ENCODE results near the gene IFNAR2.

IFNAR2 gene

GRCh38 chr21:33230545-33231324, 997 bp downstream of the IFNAR2 start:
- TF ChIP-seq POLR2AphosphoS5 (IDR thresholded peaks at IDR 0.05; ENCODE audit: low read depth, low read length) (no peak), FOXP2 (optimal IDR thresholded peaks at IDR 0.05; ENCODE audit: borderline replicate concordance, extremely low read depth, extremely low read length, insufficient read depth) (no peak), SIN3A (IDR thresholded peaks at IDR 0.05; ENCODE audit: borderline replicate concordance, insufficient read depth, low read length) (no peak; the same call in 1 of the 2 replicates), TAF1 (IDR thresholded peaks at IDR 0.05; ENCODE audit: borderline replicate concordance, insufficient read depth, low read length) (no peak), REST (IDR thresholded peaks at IDR 0.05; ENCODE audit: insufficient read depth in 1 of 2, low read depth in 2 of 2, low read length in 2 of 2) (no peak)

DNA sequence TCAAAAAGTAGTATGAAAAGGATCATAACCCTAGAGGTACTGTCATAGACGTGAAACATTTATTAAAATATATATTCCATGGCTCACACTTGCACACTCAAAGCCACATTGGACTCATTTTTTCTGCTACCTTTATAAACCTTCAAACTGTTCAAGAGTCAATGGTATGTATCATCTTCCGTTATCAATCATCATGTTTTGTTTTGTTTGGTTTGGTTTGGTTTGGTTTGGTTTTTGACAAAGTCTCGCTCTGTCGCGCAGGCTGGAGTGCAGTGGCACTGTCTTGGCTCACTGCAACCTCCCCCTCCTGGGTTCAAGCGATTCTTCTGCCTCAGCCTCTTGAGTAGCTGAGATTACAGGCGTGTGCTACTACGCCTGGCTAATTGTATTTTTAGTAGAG, 1.8 kb downstream of the IFNAR2 start:
- TF ChIP-seq POLR2AphosphoS5 (IDR thresholded peaks at IDR 0.05; ENCODE audit: low read depth, low read length): no peak
- no peak for TF ChIP-seq REST (IDR thresholded peaks at IDR 0.05; ENCODE audit: insufficient read depth in 1 of 2, low read depth in 2 of 2, low read length in 2 of 2)
- no peak for TF ChIP-seq SIN3A (IDR thresholded peaks at IDR 0.05; ENCODE audit: borderline replicate concordance, insufficient read depth, low read length)
- TF ChIP-seq TAF1 (IDR thresholded peaks at IDR 0.05; ENCODE audit: borderline replicate concordance, insufficient read depth, low read length): no peak
- no peak for TF ChIP-seq FOXP2 (optimal IDR thresholded peaks at IDR 0.05; ENCODE audit: borderline replicate concordance, extremely low read depth, extremely low read length, insufficient read depth)

- no peak for TF ChIP-seq SIN3A (IDR thresholded peaks at IDR 0.05; ENCODE audit: borderline replicate concordance, insufficient read depth, low read length)
- TF ChIP-seq FOXP2 (optimal IDR thresholded peaks at IDR 0.05; ENCODE audit: borderline replicate concordance, extremely low read depth, extremely low read length, insufficient read depth): no peak
- TF ChIP-seq TAF1 (IDR thresholded peaks at IDR 0.05; ENCODE audit: borderline replicate concordance, insufficient read depth, low read length): no peak
- no peak for TF ChIP-seq REST (IDR thresholded peaks at IDR 0.05; ENCODE audit: insufficient read depth in 1 of 2, low read depth in 2 of 2, low read length in 2 of 2)
- TF ChIP-seq POLR2AphosphoS5 (IDR thresholded peaks at IDR 0.05; ENCODE audit: low read depth, low read length): no peak
Measured at GRCh38 chr21:33232291-33233034, 2.7 kb downstream of the IFNAR2 start.

- TF ChIP-seq FOXP2 (optimal IDR thresholded peaks at IDR 0.05; ENCODE audit: borderline replicate concordance, extremely low read depth, extremely low read length, insufficient read depth) (no peak), TAF1 (IDR thresholded peaks at IDR 0.05; ENCODE audit: borderline replicate concordance, insufficient read depth, low read length) (no peak), REST (IDR thresholded peaks at IDR 0.05; ENCODE audit: insufficient read depth in 1 of 2, low read depth in 2 of 2, low read length in 2 of 2) (no peak), POLR2AphosphoS5 (IDR thresholded peaks at IDR 0.05; ENCODE audit: low read depth, low read length) (no peak), SIN3A (IDR thresholded peaks at IDR 0.05; ENCODE audit: borderline replicate concordance, insufficient read depth, low read length) (no peak)
Measured at GRCh38 chr21:33234635-33235520, 5.1 kb downstream of the IFNAR2 start.
